DMS114 treated with DMSO at 0.1 percent for 48 hours (cell line): ENCODE measurements around the gene LMTK2.

Experiments
- DNase-seq: peaks from one replicate; lab custom pipeline; 2025; ENCODE audit not compliant: unreplicated experiment; lab: John Stamatoyannopoulos, UW

LMTK2 gene

GRCh38 chr7:98252425-98253054, 145.9 kb downstream of the LMTK2 start:
- DNase-seq: no peak

GRCh38 chr7:98254516-98254915, 147.9 kb downstream of the LMTK2 start:
- no peak for DNase-seq

GRCh38 chr7:98254951-98255610, 148.4 kb downstream of the LMTK2 start:
- no peak for DNase-seq

GRCh38 chr7:98256431-98256830, 149.8 kb downstream of the LMTK2 start:
- DNase-seq: no peak

- DNase-seq: no peak
These were observed 151.0 kb downstream of the LMTK2 start for GRCh38 chr7:98257701-98258100.
